GM11168 (cell line): ENCODE measurements around the gene UBA1.

ENCODE experiments used
- in situ Hi-C: fragments of 300-500 bp; cut with MboI; formaldehyde crosslinking; loops from one replicate; pipeline ENCODE4 v1.12.0; 2022; ENCODE audit warnings: low sequenced_read_pairs; ENCODE audit not compliant: unreplicated experiment

UBA1 gene

DNA sequence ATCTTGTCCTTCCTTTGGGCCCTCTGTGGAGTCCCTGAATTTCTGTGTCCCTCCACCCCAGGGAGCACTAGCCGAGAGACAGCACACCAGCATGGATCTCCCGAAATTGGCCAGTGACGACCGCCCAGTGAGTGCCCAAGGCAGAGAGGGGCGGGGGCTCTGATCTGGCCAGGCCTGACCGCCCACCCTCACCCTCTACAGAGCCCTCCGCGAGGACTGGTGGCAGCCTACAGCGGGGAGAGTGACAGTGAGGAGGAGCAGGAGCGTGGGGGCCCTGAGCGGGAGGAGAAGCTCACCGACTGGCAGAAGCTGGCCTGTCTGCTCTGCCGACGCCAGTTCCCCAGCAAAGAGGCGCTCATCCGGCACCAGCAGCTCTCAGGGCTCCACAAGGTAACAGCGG lies 8.4 kb upstream of the UBA1 start:
- in situ Hi-C loops = loop anchor here (25.0 kb wide), 1 partner anchor 327 kb away; no protein-coding TSS in a partner anchor

DNA sequence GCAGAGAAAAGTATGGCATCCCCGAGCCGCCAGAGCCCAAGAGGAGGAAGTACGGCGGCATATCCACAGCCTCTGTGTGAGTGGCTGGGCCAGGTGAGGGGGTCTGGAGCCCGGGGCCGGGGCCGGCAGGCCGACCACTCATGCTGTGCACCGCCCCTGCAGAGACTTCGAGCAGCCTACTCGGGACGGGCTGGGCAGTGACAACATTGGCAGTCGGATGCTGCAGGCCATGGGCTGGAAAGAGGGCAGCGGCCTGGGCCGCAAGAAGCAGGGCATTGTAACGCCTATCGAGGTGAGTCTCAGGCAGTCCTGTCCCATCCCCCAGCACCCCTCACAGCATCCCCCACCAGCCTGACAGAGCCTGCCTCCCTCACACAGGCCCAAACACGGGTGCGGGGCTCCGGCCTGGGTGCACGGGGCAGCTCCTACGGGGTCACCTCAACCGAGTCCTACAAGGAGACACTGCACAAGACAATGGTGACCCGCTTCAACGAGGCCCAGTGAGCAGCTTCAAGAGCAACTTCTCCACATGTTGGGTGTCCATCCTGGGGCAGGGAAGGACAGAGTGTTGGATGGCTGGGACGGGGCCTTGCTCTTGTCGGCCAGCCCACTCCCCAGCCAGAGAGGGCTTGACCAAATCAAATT lies 7.4 kb upstream of the UBA1 start:
- in situ Hi-C loops = loop anchor here (25.0 kb wide), 1 partner anchor 326 kb away; no protein-coding TSS in a partner anchor

DNA sequence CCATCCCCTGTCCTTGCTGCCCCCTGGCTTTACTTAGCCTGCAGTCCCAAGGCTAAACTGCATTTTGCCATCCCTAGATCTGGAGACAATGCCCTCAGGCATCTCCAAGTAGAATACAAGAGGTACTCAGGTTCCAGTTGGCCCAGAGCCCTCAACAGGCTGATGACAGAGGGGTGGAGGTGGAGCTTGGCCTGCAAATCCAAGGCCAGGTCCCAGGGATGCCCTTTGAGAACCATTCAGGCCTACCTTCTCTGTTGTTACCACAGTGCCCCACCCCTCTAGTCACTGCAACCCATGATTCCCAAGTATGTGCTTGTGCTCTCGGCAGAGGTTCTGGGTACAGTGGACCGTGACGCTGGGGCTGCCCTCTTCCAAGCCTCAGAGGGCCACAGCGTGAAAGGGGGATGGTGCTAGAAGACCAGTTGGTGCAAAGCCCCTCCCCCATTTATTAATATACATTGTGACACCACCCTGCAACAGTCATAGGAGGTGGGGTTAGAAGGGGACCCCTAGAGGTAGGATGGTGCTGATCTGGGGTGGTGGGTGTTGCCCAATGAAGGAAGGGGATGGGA lies 6.4 kb upstream of the UBA1 start:
- in situ Hi-C loops = loop anchor here (25.0 kb wide), 1 partner anchor 325 kb away; no protein-coding TSS in a partner anchor

DNA sequence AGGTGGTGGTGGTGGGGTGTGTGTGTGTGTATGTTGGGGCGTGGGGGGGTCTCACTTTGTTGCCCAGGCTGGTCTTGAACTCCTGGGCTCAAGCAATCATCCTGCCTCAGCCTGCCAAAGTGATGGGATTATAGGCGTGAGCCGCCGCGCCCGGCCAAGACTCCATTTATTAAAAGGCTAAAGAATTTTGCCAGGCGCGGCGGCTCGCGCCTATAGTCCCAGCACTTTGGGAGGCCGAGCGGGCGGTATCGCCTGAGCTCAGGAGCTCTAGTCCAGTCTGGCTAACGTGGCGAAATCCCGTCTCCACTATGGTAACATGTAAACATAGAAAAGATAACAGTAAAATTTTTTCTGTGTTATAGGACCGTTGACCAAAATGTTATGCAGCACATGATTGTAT lies 3.7 kb upstream of the UBA1 start:
- in situ Hi-C loops = loop anchor here (25.0 kb wide), 1 partner anchor 322 kb away; no protein-coding TSS in a partner anchor

GRCh38 chrX:47190445-47191269 lies 3.0 kb upstream of the UBA1 start:
- in situ Hi-C loops = loop anchor here (25.0 kb wide), 1 partner anchor 322 kb away; no protein-coding TSS in a partner anchor

DNA sequence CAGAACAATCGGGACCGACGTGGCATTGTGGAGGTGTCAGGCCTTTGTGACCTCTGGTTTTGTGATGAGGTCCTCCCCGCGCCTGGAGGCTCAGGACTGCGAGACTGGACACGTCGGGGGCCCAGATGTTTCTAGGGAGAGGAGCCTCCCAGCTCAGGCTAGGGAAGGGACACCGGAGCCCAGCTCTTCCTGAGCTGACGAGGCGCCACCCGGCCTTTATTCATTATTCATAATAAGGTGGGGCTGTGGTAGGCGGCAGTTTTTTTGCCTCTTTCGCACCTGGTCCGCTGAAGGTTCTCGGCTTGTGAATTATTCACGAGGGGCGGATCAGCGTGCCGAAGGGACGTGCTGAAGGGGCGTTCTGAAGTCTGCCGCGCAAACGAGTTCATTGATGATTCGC lies 2.3 kb upstream of the UBA1 start:
- in situ Hi-C loops = loop anchor here (25.0 kb wide), 1 partner anchor 321 kb away; no protein-coding TSS in a partner anchor

GRCh38 chrX:47191806-47192401 lies 1.7 kb upstream of the UBA1 start:
- in situ Hi-C loops = loop anchor here (25.0 kb wide), 1 partner anchor 320 kb away; no protein-coding TSS in a partner anchor

- in situ Hi-C loops = loop anchor here (25.0 kb wide), 1 partner anchor 318 kb away; no protein-coding TSS in a partner anchor
Measured at GRCh38 chrX:47194194-47194787, 662 bp downstream of the UBA1 start.

GRCh38 chrX:47196098-47196497 lies 2.5 kb downstream of the UBA1 start:
- in situ Hi-C loops = loop anchor here (25.0 kb wide), 1 partner anchor 316 kb away; no protein-coding TSS in a partner anchor

GRCh38 chrX:47197526-47197925 lies 3.9 kb downstream of the UBA1 start:
- in situ Hi-C loops = loop anchor here (25.0 kb wide), 1 partner anchor 315 kb away; no protein-coding TSS in a partner anchor

GRCh38 chrX:47198026-47198686 lies 4.5 kb downstream of the UBA1 start:
- in situ Hi-C loops = loop anchor here (25.0 kb wide), 1 partner anchor 314 kb away; no protein-coding TSS in a partner anchor

DNA sequence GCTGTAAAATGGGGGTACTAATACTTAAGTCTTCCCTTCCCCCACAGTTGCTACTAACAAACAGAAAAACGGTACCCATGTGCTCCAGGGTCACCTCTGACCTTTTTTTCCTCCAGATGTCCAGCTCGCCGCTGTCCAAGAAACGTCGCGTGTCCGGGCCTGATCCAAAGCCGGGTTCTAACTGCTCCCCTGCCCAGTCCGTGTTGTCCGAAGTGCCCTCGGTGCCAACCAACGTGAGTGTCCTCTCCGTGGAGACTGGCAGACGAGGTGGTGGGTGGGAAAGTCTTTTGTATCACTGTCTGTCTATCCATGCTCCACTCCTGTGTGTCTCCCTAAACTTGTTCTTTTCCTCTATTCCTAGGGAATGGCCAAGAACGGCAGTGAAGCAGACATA lies 5.1 kb downstream of the UBA1 start:
- in situ Hi-C loops = loop anchor here (25.0 kb wide), 1 partner anchor 314 kb away; no protein-coding TSS in a partner anchor

DNA sequence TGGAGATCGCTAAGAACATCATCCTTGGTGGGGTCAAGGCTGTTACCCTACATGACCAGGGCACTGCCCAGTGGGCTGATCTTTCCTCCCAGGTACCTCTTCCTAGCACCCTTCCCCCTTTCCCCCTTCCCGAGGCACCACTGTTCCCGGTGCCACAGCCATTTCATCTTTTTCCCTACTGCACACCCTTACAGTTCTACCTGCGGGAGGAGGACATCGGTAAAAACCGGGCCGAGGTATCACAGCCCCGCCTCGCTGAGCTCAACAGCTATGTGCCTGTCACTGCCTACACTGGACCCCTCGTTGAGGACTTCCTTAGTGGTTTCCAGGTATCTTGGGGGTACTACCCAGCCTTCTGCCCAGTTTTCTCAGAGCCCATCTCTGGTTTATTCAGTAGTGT lies 5.7 kb downstream of the UBA1 start:
- in situ Hi-C loops = loop anchor here (25.0 kb wide), 1 partner anchor 313 kb away; no protein-coding TSS in a partner anchor

GRCh38 chrX:47200385-47201150 lies 6.9 kb downstream of the UBA1 start:
- in situ Hi-C loops = loop anchor here (25.0 kb wide), 1 partner anchor 187 kb away; no protein-coding TSS in a partner anchor

DNA sequence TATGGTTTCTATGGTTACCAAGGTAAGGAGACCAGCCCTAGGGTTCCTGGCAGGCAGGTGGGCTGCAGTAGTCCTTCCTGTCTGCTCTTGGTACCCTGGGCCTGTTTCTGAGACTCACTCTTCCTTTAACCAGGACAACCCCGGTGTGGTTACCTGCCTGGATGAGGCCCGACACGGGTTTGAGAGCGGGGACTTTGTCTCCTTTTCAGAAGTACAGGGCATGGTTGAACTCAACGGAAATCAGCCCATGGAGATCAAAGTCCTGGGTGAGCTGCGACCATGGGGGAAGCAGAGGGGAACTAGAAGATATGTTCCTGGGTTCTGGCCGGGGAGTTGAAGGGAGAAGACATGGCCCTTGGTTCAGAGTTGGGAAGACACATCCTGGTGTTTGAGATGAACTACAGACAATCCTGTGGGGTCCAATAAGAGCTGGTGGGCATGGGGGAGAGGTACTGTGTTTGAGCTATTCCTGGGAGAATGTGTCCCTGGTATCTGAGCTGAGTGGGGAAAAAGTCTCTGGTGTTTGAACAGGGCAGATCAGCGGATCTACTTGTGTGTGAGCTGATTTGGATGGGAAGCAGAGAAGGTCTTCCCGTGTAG lies 7.8 kb downstream of the UBA1 start:
- in situ Hi-C loops = loop anchor here (25.0 kb wide), 1 partner anchor 186 kb away; no protein-coding TSS in a partner anchor

- in situ Hi-C loops = loop anchor here (25.0 kb wide), 1 partner anchor 185 kb away; no protein-coding TSS in a partner anchor
Measured at GRCh38 chrX:47202316-47202715, 8.7 kb downstream of the UBA1 start.

DNA sequence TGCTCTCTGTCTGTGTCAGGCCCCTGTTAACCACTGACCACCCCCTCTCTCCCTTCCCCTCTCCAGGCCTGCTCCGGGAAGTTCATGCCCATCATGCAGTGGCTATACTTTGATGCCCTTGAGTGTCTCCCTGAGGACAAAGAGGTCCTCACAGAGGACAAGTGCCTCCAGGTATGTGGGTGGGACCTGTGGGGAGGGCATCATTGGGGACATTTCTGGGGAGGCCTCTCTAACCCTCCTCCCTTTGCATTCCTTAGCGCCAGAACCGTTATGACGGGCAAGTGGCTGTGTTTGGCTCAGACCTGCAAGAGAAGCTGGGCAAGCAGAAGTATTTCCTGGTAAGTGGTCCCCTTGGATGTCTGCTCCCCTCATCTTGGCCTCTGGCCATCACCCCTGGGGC lies 9.2 kb downstream of the UBA1 start:
- in situ Hi-C loops = loop anchor here (25.0 kb wide), 1 partner anchor 184 kb away; no protein-coding TSS in a partner anchor

DNA sequence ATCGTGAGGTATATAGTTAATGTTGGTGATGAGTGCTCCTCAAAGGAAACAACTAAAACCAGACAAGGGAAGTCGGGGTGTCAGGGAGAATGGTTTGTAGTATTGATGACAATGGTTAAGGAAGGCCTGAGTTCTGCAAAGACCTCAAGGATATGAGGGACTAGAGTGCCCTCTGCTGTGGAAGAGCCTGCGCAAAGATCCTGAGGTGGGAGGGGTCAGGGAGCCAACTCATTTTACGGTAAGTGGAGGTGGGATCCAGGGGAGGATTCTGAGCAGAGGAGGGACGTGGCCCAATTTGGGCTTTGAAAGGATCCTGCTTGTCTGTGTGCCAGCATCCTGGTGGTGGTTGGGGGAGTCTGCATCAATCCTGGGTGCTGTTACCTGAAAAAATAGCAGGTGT lies 11.3 kb downstream of the UBA1 start:
- in situ Hi-C loops = loop anchor here (25.0 kb wide), 1 partner anchor 182 kb away; no protein-coding TSS in a partner anchor
